Measurements from ENCODE around the gene DEAF1. TPM values are rescaled to one million over a fixed set of nuclear protein-coding genes. Genes with fewer than 3 reads are reported as not detected.

The DEAF1 gene
- total RNA-seq, 1 experiment from 2014 or later, result 50.6 TPM

- CTCF ChIA-PET, result no interaction called here
- Histone ChIP-seq H3K4me1 (peaks cover 21% of the 10 kb centered on the region), H3K36me3 (ENCODE audit: control insufficient read depth, insufficient read depth, low read length) (peaks cover 5% of the 10 kb centered on the region), H3K4me3 (ENCODE audit: low read depth, low read length) (no peak overlapping the region), H3K9me3 (no peaks in the 10 kb centered on the region), H3K27me3 (replicated peaks; ENCODE audit: control insufficient read depth, insufficient read depth, low read length) (no peaks in the 10 kb centered on the region)
- H3K9me3 Mint-ChIP-seq (ENCODE audit: unreplicated experiment), result no peaks in the 10 kb centered on the region
- no TSS peak for BruUV-seq (replicated peaks)
- H3K4me3 Mint-ChIP-seq (ENCODE audit: unreplicated experiment), result no peak overlapping the region
- TF ChIP-seq CTCF (IDR thresholded peaks at IDR 0.05; ENCODE audit: insufficient read depth in 1 of 2, low read depth in 1 of 2, low read length in 1 of 2, severe bottlenecking in 1 of 2, unreplicated experiment in 1 of 2), result no peak
- peaks cover 95% of the 10 kb centered on the region for H3K36me3 Mint-ChIP-seq (ENCODE audit: insufficient read depth, unreplicated experiment)
- no peaks in the 10 kb centered on the region for H3K4me1 Mint-ChIP-seq (ENCODE audit: low read depth, unreplicated experiment)
- H3K27me3 Mint-ChIP-seq (ENCODE audit: insufficient read depth, unreplicated experiment), result no peaks in the 10 kb centered on the region
- intact Hi-C loops (cut with micrococcal nuclease; ENCODE audit: unreplicated experiment), result no loop called here
- POLR2A ChIA-PET, result no interaction called here
- no peak overlapping the region for H3K27ac Mint-ChIP-seq (ENCODE audit: unreplicated experiment)
- no peak for DNase-seq
Observed at GRCh38 chr11:702462-703461, 7.7 kb upstream of the DEAF1 start.

GRCh38 chr11:701741-702461 is 6.9 kb upstream of the DEAF1 start:
- Mint-ChIP-seq H3K4me1 (ENCODE audit: low read depth, unreplicated experiment) (no peaks in the 10 kb centered on the region), H3K27ac (ENCODE audit: unreplicated experiment) (no peak overlapping the region), H3K27me3 (ENCODE audit: insufficient read depth, unreplicated experiment) (no peaks in the 10 kb centered on the region), H3K4me3 (ENCODE audit: unreplicated experiment) (no peak overlapping the region), H3K36me3 (ENCODE audit: insufficient read depth, unreplicated experiment) (peaks cover 91% of the 10 kb centered on the region), H3K9me3 (ENCODE audit: unreplicated experiment) (no peaks in the 10 kb centered on the region)
- ChIA-PET CTCF (no interaction called here), POLR2A (no interaction called here)
- Histone ChIP-seq H3K4me3 (ENCODE audit: low read depth, low read length) (no peak overlapping the region), H3K27me3 (replicated peaks; ENCODE audit: control insufficient read depth, insufficient read depth, low read length) (no peaks in the 10 kb centered on the region), H3K4me1 (peaks cover 13% of the 10 kb centered on the region), H3K36me3 (ENCODE audit: control insufficient read depth, insufficient read depth, low read length) (peaks cover 7% of the 10 kb centered on the region), H3K9me3 (no peaks in the 10 kb centered on the region)
- no peak for DNase-seq
- intact Hi-C loops (cut with micrococcal nuclease; ENCODE audit: unreplicated experiment), result no loop called here
- no peak for TF ChIP-seq CTCF (IDR thresholded peaks at IDR 0.05; ENCODE audit: insufficient read depth in 1 of 2, low read depth in 1 of 2, low read length in 1 of 2, severe bottlenecking in 1 of 2, unreplicated experiment in 1 of 2)
- BruUV-seq (replicated peaks), result no TSS peak

DNA sequence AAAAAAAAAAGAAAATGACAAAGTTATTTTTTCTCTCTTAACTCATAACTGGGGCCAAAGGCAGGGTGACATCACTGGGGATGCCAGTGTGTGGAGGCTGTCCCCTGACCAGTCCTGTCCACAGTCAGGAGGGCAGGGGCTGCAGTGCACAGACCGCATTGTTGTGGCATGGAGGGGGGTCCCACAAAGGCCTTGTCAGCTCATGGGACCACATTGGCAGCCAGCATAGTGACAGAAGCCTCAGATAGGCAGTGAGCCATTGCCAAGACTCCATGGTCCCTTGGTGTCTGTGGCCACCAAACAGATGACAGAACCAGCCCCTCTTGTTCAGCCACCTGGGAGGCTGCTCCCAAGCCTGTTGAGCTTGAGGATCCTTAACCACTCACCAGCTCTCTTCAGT is 4.7 kb upstream of the DEAF1 start:
- POLR2A ChIA-PET, result no interaction called here
- no peak for TF ChIP-seq CTCF (IDR thresholded peaks at IDR 0.05; ENCODE audit: insufficient read depth in 1 of 2, low read depth in 1 of 2, low read length in 1 of 2, severe bottlenecking in 1 of 2, unreplicated experiment in 1 of 2)
- BruUV-seq (replicated peaks), result no TSS peak
- intact Hi-C loops (cut with micrococcal nuclease; ENCODE audit: unreplicated experiment), result loop anchor here (10.0 kb wide), 1 partner anchor 135 kb away; the partner anchor contains the start of genes LMNTD2 and RASSF7
- peaks cover 2% of the 10 kb centered on the region; the same call in 1 of the 2 replicates for H3K4me1 ChIP-seq
- peaks cover 7% of the 10 kb centered on the region for H3K36me3 ChIP-seq (ENCODE audit: control insufficient read depth, insufficient read depth, low read length)
- H3K4me3 Mint-ChIP-seq (ENCODE audit: unreplicated experiment), result no peak overlapping the region
- DNase-seq, result no peak
- no peaks in the 10 kb centered on the region for H3K4me1 Mint-ChIP-seq (ENCODE audit: low read depth, unreplicated experiment)
- H3K4me3 ChIP-seq (ENCODE audit: low read depth, low read length), result no peak overlapping the region
- H3K27me3 Mint-ChIP-seq (ENCODE audit: insufficient read depth, unreplicated experiment), result no peaks in the 10 kb centered on the region
- CTCF ChIA-PET, result no interaction called here
- no peaks in the 10 kb centered on the region for H3K9me3 ChIP-seq
- no peaks in the 10 kb centered on the region for H3K9me3 Mint-ChIP-seq (ENCODE audit: unreplicated experiment)
- H3K36me3 Mint-ChIP-seq (ENCODE audit: insufficient read depth, unreplicated experiment), result peaks cover 91% of the 10 kb centered on the region
- H3K27me3 ChIP-seq (replicated peaks; ENCODE audit: control insufficient read depth, insufficient read depth, low read length), result no peaks in the 10 kb centered on the region
- no peak overlapping the region for H3K27ac Mint-ChIP-seq (ENCODE audit: unreplicated experiment)

All from Caco-2 (cell line).